Measurements from ENCODE around the gene DROSHA. TPM values are rescaled to one million over a fixed set of nuclear protein-coding genes. Genes with fewer than 3 reads are reported as not detected.

DROSHA gene
- total and polyA plus RNA-seq, 7 donors = 18.2 to 50.5 (median 29.2) TPM

DNA sequence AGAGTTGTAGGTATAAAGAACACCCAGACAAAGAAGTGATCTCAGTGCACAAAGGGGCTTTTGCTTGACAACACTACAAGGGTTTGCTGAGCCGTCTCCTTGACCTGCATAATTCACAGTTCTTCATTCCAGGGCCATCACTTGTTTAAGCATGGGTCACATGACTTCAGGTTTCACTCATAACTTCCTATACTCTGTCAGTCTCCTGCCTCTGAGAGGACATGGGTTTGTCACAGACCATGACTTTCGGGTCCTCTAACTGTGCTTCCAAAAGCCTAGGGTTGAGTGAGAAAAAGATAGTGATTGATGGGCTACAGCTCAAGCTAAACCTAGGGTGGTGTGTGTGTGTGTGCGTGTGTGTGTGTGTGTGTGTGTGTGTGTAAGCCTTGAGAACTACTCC lies 172.1 kb downstream of the DROSHA start:
- Histone ChIP-seq H3K27ac (no peak overlapping the region), H3K36me3 (ENCODE audit: insufficient read depth in 1 of 2, low read depth in 1 of 2) (no peaks in the 10 kb centered on the region), H3K9me3 (no peaks in the 10 kb centered on the region), H3K27me3 (ENCODE audit: insufficient read depth in 3 of 3, low read length in 2 of 3) (peaks cover 0 to 4% (median 0%) of the 10 kb centered on the region in 3 donors), H3K4me3 (no peak overlapping the region), H3K4me1 (no peaks in the 10 kb centered on the region)
- DNase-seq = no peak
- ATAC-seq = no peak
- 69 to 83% (median 72%) methylated on average over 3 of the region's 3 CpGs for WGBS, 3 donors
- TF ChIP-seq, protein P1, sequence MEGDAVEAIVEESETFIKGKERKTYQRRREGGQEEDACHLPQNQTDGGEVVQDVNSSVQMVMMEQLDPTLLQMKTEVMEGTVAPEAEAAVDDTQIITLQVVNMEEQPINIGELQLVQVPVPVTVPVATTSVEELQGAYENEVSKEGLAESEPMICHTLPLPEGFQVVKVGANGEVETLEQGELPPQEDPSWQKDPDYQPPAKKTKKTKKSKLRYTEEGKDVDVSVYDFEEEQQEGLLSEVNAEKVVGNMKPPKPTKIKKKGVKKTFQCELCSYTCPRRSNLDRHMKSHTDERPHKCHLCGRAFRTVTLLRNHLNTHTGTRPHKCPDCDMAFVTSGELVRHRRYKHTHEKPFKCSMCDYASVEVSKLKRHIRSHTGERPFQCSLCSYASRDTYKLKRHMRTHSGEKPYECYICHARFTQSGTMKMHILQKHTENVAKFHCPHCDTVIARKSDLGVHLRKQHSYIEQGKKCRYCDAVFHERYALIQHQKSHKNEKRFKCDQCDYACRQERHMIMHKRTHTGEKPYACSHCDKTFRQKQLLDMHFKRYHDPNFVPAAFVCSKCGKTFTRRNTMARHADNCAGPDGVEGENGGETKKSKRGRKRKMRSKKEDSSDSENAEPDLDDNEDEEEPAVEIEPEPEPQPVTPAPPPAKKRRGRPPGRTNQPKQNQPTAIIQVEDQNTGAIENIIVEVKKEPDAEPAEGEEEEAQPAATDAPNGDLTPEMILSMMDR (IDR thresholded peaks at IDR 0.05) = no peak
- intact Hi-C loops (cut with DNase I) = no loop called here

DNA sequence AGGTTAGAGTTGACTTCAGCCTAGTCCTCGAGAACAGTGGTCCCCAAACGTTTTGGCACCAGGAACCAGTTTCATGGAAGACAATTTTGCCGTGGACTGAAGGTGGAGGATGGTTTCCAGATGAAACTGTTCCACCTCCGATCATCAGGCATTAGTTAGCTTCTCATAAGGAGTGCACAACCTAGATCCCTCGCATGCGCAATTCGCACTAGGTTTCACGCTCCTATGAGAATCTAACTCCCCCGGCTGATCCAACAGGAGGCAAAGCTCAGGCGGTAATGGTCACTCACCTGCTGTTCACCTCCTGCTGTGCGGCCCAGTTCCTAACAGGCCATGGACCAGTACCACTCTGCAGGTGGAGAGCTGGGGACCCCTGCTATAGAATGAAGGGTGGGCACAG lies 174.9 kb downstream of the DROSHA start:
- WGBS, 3 donors = 79 to 84% (median 84%) methylated on average over 11 of the region's 11 CpGs
- ATAC-seq = no peak
- no peaks in the 10 kb centered on the region for H3K36me3 ChIP-seq (ENCODE audit: insufficient read depth in 1 of 2, low read depth in 1 of 2)
- no peak overlapping the region for H3K27ac ChIP-seq
- no peaks in the 10 kb centered on the region for H3K4me1 ChIP-seq
- no peaks in the 10 kb centered on the region for H3K9me3 ChIP-seq
- TF ChIP-seq, protein P1 (IDR thresholded peaks at IDR 0.05) = no peak
- DNase-seq = no peak
- H3K27me3 ChIP-seq (ENCODE audit: insufficient read depth in 3 of 3, low read length in 2 of 3) = no peaks in the 10 kb centered on the region
- intact Hi-C loops (cut with DNase I) = no loop called here
- H3K4me3 ChIP-seq = no peak overlapping the region

DNA sequence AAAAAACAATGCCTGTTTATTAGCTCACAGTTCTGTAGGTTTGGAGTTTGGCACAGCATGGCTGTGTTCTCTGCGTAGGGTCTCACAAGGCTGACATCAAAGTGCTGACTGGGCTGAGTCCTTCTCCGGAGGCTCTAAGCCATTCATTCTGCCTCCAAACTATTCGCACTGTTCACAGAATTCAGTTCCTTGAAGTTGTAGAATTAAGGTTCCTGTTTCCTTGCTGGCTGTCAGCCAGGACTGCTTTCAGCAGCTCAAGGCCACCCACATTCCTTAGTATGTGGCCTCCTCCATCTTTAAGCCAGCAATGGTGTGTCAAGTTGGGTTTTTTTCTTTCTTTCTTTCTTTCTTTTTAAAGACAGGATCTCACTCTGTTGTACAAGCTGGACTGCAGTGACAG lies 176.6 kb downstream of the DROSHA start:
- H3K27me3 ChIP-seq (ENCODE audit: insufficient read depth in 3 of 3, low read length in 2 of 3) = no peaks in the 10 kb centered on the region
- no peak overlapping the region for H3K4me3 ChIP-seq
- 57 to 67% (median 57%) methylated on average over 3 of the region's 3 CpGs for WGBS, 3 donors
- TF ChIP-seq, protein P1 (IDR thresholded peaks at IDR 0.05) = no peak
- no peaks in the 10 kb centered on the region for H3K4me1 ChIP-seq
- no peak overlapping the region for H3K27ac ChIP-seq
- DNase-seq (no peak), ATAC-seq (no peak)
- intact Hi-C loops (cut with DNase I) = no loop called here
- no peaks in the 10 kb centered on the region for H3K36me3 ChIP-seq (ENCODE audit: insufficient read depth in 1 of 2, low read depth in 1 of 2)
- H3K9me3 ChIP-seq = no peaks in the 10 kb centered on the region

Other genes with a start within 250 kb of the DROSHA start
- 10 to 100 TPM; 20.6 to 32.4 (median 27.0) TPM for gene C5orf22, start 208 bp upstream of the DROSHA start, total RNA-seq
- gene C5orf22, start 208 bp upstream of the DROSHA start, polyA plus RNA-seq = 10 to 100 TPM; 14.9 to 29.7 (median 23.9) TPM
- gene PDZD2, start 107.0 kb upstream of the DROSHA start, total RNA-seq = 10 to 100 TPM in 1 of 4 donors, 1 to 10 TPM in 3; 4.4 to 17.5 (median 7.0) TPM
- 1 to 10 TPM; 1.4 to 4.5 (median 1.5) TPM for gene PDZD2, start 107.0 kb upstream of the DROSHA start, polyA plus RNA-seq